H9 (cell line): Measurements from ENCODE around the gene PFKFB2. TPM values are rescaled to one million over a fixed set of nuclear protein-coding genes. Genes with fewer than 3 reads are reported as not detected.

Source experiments
- DNase-seq: peaks from one replicate; pipeline ENCODE4 v3.0.0-alpha.2; 2017
- H2AFZ ChIP-seq: one replicate; pipeline ENCODE4 v1.6.1; 2013; ENCODE audit warnings: mild to moderate bottlenecking, low read length, control low read depth, moderate library complexity
- H2AK5ac ChIP-seq: 2 replicates; pipeline ENCODE4 v1.6.1; 2013; ENCODE audit warnings: low read length, control low read depth, mixed read lengths; ENCODE audit not compliant: insufficient read length
- H2BK120ac ChIP-seq: one replicate; pipeline ENCODE4 v1.6.1; 2013; ENCODE audit warnings: low read depth, mild to moderate bottlenecking, low read length, control low read depth, inconsistent platforms; ENCODE audit not compliant: poor library complexity, severe bottlenecking
- H2BK12ac ChIP-seq: 2 replicates; pipeline ENCODE4 v1.6.1; 2013; ENCODE audit warnings: low read length, control low read depth, mixed read lengths, low read depth; ENCODE audit not compliant: insufficient read length
- H2BK15ac ChIP-seq: 2 replicates; pipeline ENCODE4 v1.6.1; 2013; ENCODE audit warnings: low read depth, low read length, control low read depth
- H2BK20ac ChIP-seq: one replicate; pipeline ENCODE4 v1.6.1; 2013; ENCODE audit warnings: low read depth, mild to moderate bottlenecking, low read length, control low read depth, inconsistent platforms; ENCODE audit not compliant: poor library complexity, severe bottlenecking
- H2BK5ac ChIP-seq: 2 replicates; pipeline ENCODE4 v1.6.1; 2013; ENCODE audit warnings: low read length, control low read depth, mixed read lengths; ENCODE audit not compliant: insufficient read length
- H3K14ac ChIP-seq: 2 replicates; pipeline ENCODE4 v1.6.1; 2013; ENCODE audit warnings: low read length, control low read depth; ENCODE audit not compliant: insufficient read depth
- H3K18ac ChIP-seq: 2 replicates; pipeline ENCODE4 v1.6.1; 2013; ENCODE audit warnings: low read depth, mild to moderate bottlenecking, mixed read lengths, low read length, control low read depth; ENCODE audit not compliant: insufficient read length
- H3K23ac ChIP-seq: 2 replicates; pipeline ENCODE4 v1.6.1; 2013; ENCODE audit warnings: low read length, control low read depth, mixed read lengths, low read depth; ENCODE audit not compliant: insufficient read length
- H3K23me2 ChIP-seq: 2 replicates; pipeline ENCODE4 v1.6.1; 2013; ENCODE audit warnings: low read depth, mild to moderate bottlenecking, mixed read lengths, low read length, control low read depth; ENCODE audit not compliant: insufficient read length, poor library complexity, severe bottlenecking
- H3K27ac ChIP-seq: 2 replicates; pipeline ENCODE4 v1.5.1; 2013; ENCODE audit warnings: low read length, control low read depth, mixed read lengths, low read depth; ENCODE audit not compliant: insufficient read length
- H3K27me3 ChIP-seq: 2 replicates; pipeline ENCODE4 v1.6.1; 2013; ENCODE audit warnings: low read length, control low read depth, inconsistent platforms; ENCODE audit not compliant: insufficient read depth
- H3K4ac ChIP-seq: 2 replicates; pipeline ENCODE4 v1.6.1; 2013; ENCODE audit warnings: low read depth, mild to moderate bottlenecking, control low read depth, inconsistent platforms, low read length, moderate library complexity
- H3K4me1 ChIP-seq: 2 replicates; pipeline ENCODE4 v1.6.1; 2013; ENCODE audit warnings: low read length, control low read depth, inconsistent platforms; ENCODE audit not compliant: insufficient read depth
- H3K4me2 ChIP-seq: 2 replicates; pipeline ENCODE4 v1.6.1; 2013; ENCODE audit warnings: low read length, control low read depth, mixed read lengths; ENCODE audit not compliant: insufficient read length, insufficient read depth
- H3K56ac ChIP-seq: 2 replicates; pipeline ENCODE4 v1.6.1; 2013; ENCODE audit warnings: low read depth, mild to moderate bottlenecking, mixed read lengths, low read length, control low read depth; ENCODE audit not compliant: insufficient read length
- H3K79me1 ChIP-seq: 2 replicates; pipeline ENCODE4 v1.6.1; 2013; ENCODE audit warnings: low read depth, mild to moderate bottlenecking, moderate library complexity, low read length, control low read depth, inconsistent platforms; ENCODE audit not compliant: insufficient read depth, poor library complexity, severe bottlenecking
- H3K79me2 ChIP-seq: 2 replicates; pipeline ENCODE4 v1.6.1; 2013; ENCODE audit warnings: low read length, control low read depth, inconsistent platforms; ENCODE audit not compliant: insufficient read depth
- H3K9ac ChIP-seq: 2 replicates; pipeline ENCODE4 v1.6.1; 2013; ENCODE audit warnings: low read length, control low read depth, mixed read lengths; ENCODE audit not compliant: insufficient read length; ENCODE audit errors: extremely low read depth
- H3K9me3 ChIP-seq: one replicate; pipeline ENCODE4 v1.6.1; 2013; ENCODE audit warnings: low read depth, low read length, inconsistent platforms; ENCODE audit not compliant: control insufficient read depth
- H3T11ph ChIP-seq: one replicate; pipeline ENCODE4 v1.6.1; 2013; ENCODE audit warnings: mild to moderate bottlenecking, low read length, control low read depth, inconsistent platforms
- H4K20me1 ChIP-seq: one replicate; pipeline ENCODE4 v1.6.1; 2013; ENCODE audit not compliant: control insufficient read depth, insufficient read length, insufficient read depth
- H4K5ac ChIP-seq: 2 replicates; pipeline ENCODE4 v1.6.1; 2013; ENCODE audit warnings: low read depth, mild to moderate bottlenecking, mixed read lengths, low read length, control low read depth; ENCODE audit not compliant: insufficient read length
- H4K8ac ChIP-seq: replicated peaks from 2 replicates; pipeline ENCODE4 v1.6.1; 2013; ENCODE audit warnings: low read length, control low read depth, mixed read lengths, low read depth; ENCODE audit not compliant: insufficient read length
- H4K91ac ChIP-seq: 2 replicates; pipeline ENCODE4 v1.6.1; 2013; ENCODE audit warnings: low read depth, mild to moderate bottlenecking, moderate library complexity, mixed read lengths, low read length, control low read depth; ENCODE audit not compliant: insufficient read length
- H3K27ac Mint-ChIP-seq, 3 experiments: 2 replicates in 2 of 3; 3 replicates in 1 of 3; pipeline ENCODE4 v1.8.0; 2020 to 2021; ENCODE audit warnings: mixed read lengths in 3 of 3, mild to moderate bottlenecking in 1 of 3, moderate library complexity in 1 of 3
- H3K27me3 Mint-ChIP-seq: 2 replicates; pipeline ENCODE4 v1.8.0; 2021; ENCODE audit warnings: low read depth, mild to moderate bottlenecking, moderate library complexity, mixed read lengths
- H3K36me3 Mint-ChIP-seq, 3 experiments: 2 replicates in 2 of 3; 3 replicates in 1 of 3; pipeline ENCODE4 v1.8.0; 2020 to 2021; ENCODE audit warnings: low read depth in 3 of 3, mixed read lengths in 3 of 3; ENCODE audit not compliant: insufficient read depth in 1 of 3
- H3K4me1 Mint-ChIP-seq, 2 experiments: 2 replicates each; pipeline ENCODE4 v1.8.0; 2020; ENCODE audit warnings: mixed read lengths in 2 of 2
- H3K4me3 Mint-ChIP-seq, 2 experiments: 2 replicates in 1 of 2; 3 replicates in 1 of 2; pipeline ENCODE4 v1.8.0; 2020 to 2021; ENCODE audit warnings: mild to moderate bottlenecking in 2 of 2, mixed read lengths in 2 of 2, moderate library complexity in 1 of 2
- H3K9me3 Mint-ChIP-seq, 2 experiments: 2 replicates in 1 of 2; 3 replicates in 1 of 2; pipeline ENCODE4 v1.8.0; 2020; ENCODE audit warnings: mild to moderate bottlenecking in 2 of 2, mixed read lengths in 2 of 2, moderate library complexity in 1 of 2
- WGBS: extraction: QIAGEN DNeasy Blood & Tissue Kit; methylation state at CpG from one replicate; pipeline ENCODE4 v1.1.7; 2013; ENCODE audit warnings: missing lambda C conversion rate, low lambda C conversion rate, mixed read lengths; ENCODE audit not compliant: insufficient read length; ENCODE audit errors: extremely low coverage; 5-methylcytosine and 5-hydroxymethylcytosine counted together
- total RNA-seq: library from RNA; stranded (reverse); gene quantifications from 2 replicates; pipeline ENCODE4 v1.2.1, GENCODE V29; 2021
- TF ChIP-seq, protein P1 (sequence below): fragments of 200-600 bp; sonication (generic); conservative IDR thresholded peaks from 3 replicates; pipeline ENCODE4 v1.8.0; 2021; ENCODE audit warnings: antibody characterized with exemption, mild to moderate bottlenecking

The PFKFB2 gene
- total RNA-seq, 1 experiment from 2014 or later = 14.6 TPM

DNA sequence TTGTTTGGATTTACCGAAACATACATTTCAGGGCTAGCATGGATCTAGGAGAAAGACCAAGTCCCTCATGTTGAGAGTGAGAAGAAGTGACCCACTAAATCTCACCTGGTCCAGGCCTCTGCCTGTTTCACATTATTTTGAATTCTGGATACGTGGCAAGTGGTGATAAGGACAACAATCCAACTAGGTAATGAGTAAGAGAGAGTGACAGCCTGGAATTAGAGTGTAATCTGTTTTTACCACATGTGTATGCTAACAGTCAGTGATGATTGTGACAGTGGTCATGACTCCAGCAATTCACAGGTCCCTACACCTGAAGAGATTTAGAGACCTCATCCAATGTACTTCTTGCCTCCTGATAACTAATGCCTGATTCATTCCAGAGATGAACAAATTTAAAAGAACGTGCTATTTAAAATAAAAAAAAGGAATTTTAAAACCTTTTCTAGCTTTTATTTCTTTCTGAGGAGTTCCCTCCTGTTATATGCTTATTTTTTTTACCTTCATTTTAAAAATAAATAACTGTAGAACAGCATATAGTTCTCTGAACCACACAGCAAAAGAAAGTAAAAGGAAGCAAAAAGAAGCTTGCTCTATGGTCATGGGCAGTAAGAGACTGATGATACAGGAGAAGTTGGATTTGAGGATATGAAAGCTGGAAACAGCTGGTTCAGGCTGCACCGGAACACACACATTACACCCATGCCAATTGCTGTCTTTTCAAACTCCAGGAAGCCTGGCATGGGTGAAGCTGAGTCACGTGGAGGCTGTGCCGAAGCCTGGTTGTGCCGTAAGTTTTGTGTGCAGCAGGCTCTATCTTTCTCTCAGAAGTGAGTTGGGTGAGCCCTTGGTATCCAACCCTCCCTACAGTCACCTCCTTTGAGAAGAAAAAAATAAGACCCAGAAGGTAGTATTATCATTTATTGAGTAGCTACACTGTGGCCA lies 35.2 kb upstream of the PFKFB2 start:
- H3K4me1 Mint-ChIP-seq = no peaks in the 10 kb centered on the region
- peaks cover 30% of the 10 kb centered on the region for H3K27me3 Mint-ChIP-seq
- Histone ChIP-seq H3K4ac (no peak overlapping the region), H3T11ph (no peak overlapping the region), H4K5ac (no peak overlapping the region), H2AK5ac (no peak overlapping the region), H2BK5ac (no peak overlapping the region), H3K9ac (no peak overlapping the region), H2AFZ (no peak overlapping the region), H3K23ac (no peak overlapping the region), H3K79me1 (no peaks in the 10 kb centered on the region), H3K56ac (no peak overlapping the region), H4K8ac (no peak overlapping the region), H3K27ac (no peak overlapping the region), H3K23me2 (no peaks in the 10 kb centered on the region), H2BK20ac (no peak overlapping the region), H3K4me1 (no peaks in the 10 kb centered on the region), H2BK12ac (no peak overlapping the region), H3K18ac (no peak overlapping the region), H3K9me3 (no peaks in the 10 kb centered on the region), H3K79me2 (no peaks in the 10 kb centered on the region), H3K27me3 (no peaks in the 10 kb centered on the region), H4K91ac (no peak overlapping the region), H3K14ac (no peak overlapping the region), H2BK15ac (no peak overlapping the region), H2BK120ac (no peak overlapping the region), H4K20me1 (no peaks in the 10 kb centered on the region), H3K4me2 (no peak overlapping the region)
- no peak overlapping the region for H3K27ac Mint-ChIP-seq
- DNase-seq = no peak
- TF ChIP-seq, protein P1, sequence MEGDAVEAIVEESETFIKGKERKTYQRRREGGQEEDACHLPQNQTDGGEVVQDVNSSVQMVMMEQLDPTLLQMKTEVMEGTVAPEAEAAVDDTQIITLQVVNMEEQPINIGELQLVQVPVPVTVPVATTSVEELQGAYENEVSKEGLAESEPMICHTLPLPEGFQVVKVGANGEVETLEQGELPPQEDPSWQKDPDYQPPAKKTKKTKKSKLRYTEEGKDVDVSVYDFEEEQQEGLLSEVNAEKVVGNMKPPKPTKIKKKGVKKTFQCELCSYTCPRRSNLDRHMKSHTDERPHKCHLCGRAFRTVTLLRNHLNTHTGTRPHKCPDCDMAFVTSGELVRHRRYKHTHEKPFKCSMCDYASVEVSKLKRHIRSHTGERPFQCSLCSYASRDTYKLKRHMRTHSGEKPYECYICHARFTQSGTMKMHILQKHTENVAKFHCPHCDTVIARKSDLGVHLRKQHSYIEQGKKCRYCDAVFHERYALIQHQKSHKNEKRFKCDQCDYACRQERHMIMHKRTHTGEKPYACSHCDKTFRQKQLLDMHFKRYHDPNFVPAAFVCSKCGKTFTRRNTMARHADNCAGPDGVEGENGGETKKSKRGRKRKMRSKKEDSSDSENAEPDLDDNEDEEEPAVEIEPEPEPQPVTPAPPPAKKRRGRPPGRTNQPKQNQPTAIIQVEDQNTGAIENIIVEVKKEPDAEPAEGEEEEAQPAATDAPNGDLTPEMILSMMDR = no peak
- H3K9me3 Mint-ChIP-seq = no peaks in the 10 kb centered on the region
- no peak overlapping the region for H3K4me3 Mint-ChIP-seq
- WGBS = no CpG with 5 or more reads among the region's 7 CpGs
- H3K36me3 Mint-ChIP-seq = peaks cover 0 to 2% (median 0%) of the 10 kb centered on the region in 3 experiments; a peak in 1 of 7 replicates
